ENCODE measurements around the gene CCDC157. TPM values are rescaled to one million over a fixed set of nuclear protein-coding genes. Genes with fewer than 3 reads are reported as not detected.
A peak's percentile ranks its signal among the peaks of the same experiment; 100 is the strongest.

CCDC157 gene
- total and polyA plus RNA-seq, 2 of the 4 experiments (the other 2 are of a cell fraction), result 0.90 to 2.2 TPM

DNA sequence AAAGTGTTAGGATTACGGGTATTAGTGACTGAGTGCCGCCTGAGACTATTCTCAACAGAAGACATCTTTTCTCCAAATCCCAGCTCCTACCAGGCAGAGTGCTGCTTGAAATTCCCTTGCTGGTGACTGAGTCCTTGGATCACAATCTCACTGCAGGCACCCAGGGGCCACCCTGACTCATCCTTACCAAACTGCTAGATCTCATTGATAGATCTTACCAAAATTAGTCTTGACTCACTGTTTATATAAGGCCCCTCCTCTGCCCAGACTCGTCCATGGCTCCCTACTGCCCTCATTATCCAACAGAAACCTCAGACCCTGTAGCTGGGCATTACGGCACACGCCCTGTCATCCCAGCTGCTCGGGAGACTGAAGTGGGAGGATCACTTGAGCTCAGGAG, 44.8 kb upstream of the CCDC157 start (continued):
- TF ChIP-seq, protein P1, sequence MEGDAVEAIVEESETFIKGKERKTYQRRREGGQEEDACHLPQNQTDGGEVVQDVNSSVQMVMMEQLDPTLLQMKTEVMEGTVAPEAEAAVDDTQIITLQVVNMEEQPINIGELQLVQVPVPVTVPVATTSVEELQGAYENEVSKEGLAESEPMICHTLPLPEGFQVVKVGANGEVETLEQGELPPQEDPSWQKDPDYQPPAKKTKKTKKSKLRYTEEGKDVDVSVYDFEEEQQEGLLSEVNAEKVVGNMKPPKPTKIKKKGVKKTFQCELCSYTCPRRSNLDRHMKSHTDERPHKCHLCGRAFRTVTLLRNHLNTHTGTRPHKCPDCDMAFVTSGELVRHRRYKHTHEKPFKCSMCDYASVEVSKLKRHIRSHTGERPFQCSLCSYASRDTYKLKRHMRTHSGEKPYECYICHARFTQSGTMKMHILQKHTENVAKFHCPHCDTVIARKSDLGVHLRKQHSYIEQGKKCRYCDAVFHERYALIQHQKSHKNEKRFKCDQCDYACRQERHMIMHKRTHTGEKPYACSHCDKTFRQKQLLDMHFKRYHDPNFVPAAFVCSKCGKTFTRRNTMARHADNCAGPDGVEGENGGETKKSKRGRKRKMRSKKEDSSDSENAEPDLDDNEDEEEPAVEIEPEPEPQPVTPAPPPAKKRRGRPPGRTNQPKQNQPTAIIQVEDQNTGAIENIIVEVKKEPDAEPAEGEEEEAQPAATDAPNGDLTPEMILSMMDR (conservative IDR thresholded peaks at IDR 0.05; ENCODE audit: low read depth, low read length), result no peak
- TF ChIP-seq RCOR1 (IDR thresholded peaks at IDR 0.05; ENCODE audit: insufficient replicate concordance, low read length), result peak; percentile 90
- TF ChIP-seq MXI1 (IDR thresholded peaks at IDR 0.05; ENCODE audit: borderline replicate concordance, low read depth, low read length), result no peak
- TF ChIP-seq FOS (IDR thresholded peaks at IDR 0.05; ENCODE audit: low read depth, low read length), result peak; percentile 75

Measured in IMR-90 (cell line).